HG03108 (cell line): ENCODE results near the gene AP1B1.

Source experiments
- ATAC-seq: cut with Tn5 transposase; IDR thresholded peaks from one replicate; pipeline ENCODE4 v1.9.1; 2021; ENCODE audit warnings: moderate library complexity; ENCODE audit not compliant: unreplicated experiment

AP1B1 gene

GRCh38 chr22:29302681-29303465 lies 85.5 kb downstream of the AP1B1 start:
- no peak for ATAC-seq

- ATAC-seq, result no peak
These were observed 86.0 kb downstream of the AP1B1 start for GRCh38 chr22:29302402-29302680.

GRCh38 chr22:29301716-29302401 lies 86.5 kb downstream of the AP1B1 start:
- ATAC-seq, result no peak

- no peak for ATAC-seq
These were observed 87.4 kb downstream of the AP1B1 start for GRCh38 chr22:29300807-29301601.

GRCh38 chr22:29300467-29300806 lies 87.9 kb downstream of the AP1B1 start:
- ATAC-seq, result no peak

GRCh38 chr22:29299136-29299900 lies 89.1 kb downstream of the AP1B1 start:
- ATAC-seq, result no peak

- no peak for ATAC-seq
These were observed 89.7 kb downstream of the AP1B1 start for GRCh38 chr22:29298641-29299040.

GRCh38 chr22:29292379-29292778 lies 96.0 kb downstream of the AP1B1 start:
- no peak for ATAC-seq

GRCh38 chr22:29291215-29291614 lies 97.2 kb downstream of the AP1B1 start:
- ATAC-seq, result no peak

- ATAC-seq, result no peak
These were observed 98.3 kb downstream of the AP1B1 start for GRCh38 chr22:29290061-29290460.

- no peak for ATAC-seq
These were observed 99.5 kb downstream of the AP1B1 start for GRCh38 chr22:29288837-29289236.

- no peak for ATAC-seq
These were observed 104.2 kb downstream of the AP1B1 start for GRCh38 chr22:29284196-29284595.

GRCh38 chr22:29277927-29278326 lies 110.4 kb downstream of the AP1B1 start:
- ATAC-seq, result no peak
